ENCODE measurements around the gene RGPD4. TPM values are rescaled to one million over a fixed set of nuclear protein-coding genes. Genes with fewer than 3 reads are reported as not detected.
A peak's percentile ranks its signal among the peaks of the same experiment; 100 is the strongest.
"Not testable (repeated sequence)": the region's sequence is repeated elsewhere in the genome, so short reads cannot be mapped to it uniquely, and the experiment has no call there.

Gene RGPD4
- total RNA-seq (2014; rRNA removed; shearing (Covaris generic)) = not detected in 2 replicates

GRCh38 chr2:107826749-107827148, at the start of gene RGPD4:
Gene RGPD4, plus strand, starts transcription at chr2:107826892. Its CDS starts 122 bp downstream, at chr2:107827014.
- DNase-seq (ENCODE audit: low spot score) = not testable (repeated sequence)

GRCh38 chr2:107777974-107778373, 48.7 kb upstream of the RGPD4 start:
- DNase-seq (ENCODE audit: low spot score) = no peak

GRCh38 chr2:107785756-107786155, 40.9 kb upstream of the RGPD4 start:
- no peak for DNase-seq (ENCODE audit: low spot score)

- no peak for DNase-seq (ENCODE audit: low spot score)
Observed at GRCh38 chr2:107790837-107791236, 35.9 kb upstream of the RGPD4 start.

- DNase-seq (ENCODE audit: low spot score) = no peak
Observed at GRCh38 chr2:107801498-107801897, 25.2 kb upstream of the RGPD4 start.

- no peak for DNase-seq (ENCODE audit: low spot score)
Observed at GRCh38 chr2:107804608-107805498, 21.8 kb upstream of the RGPD4 start.

- DNase-seq (ENCODE audit: low spot score) = no peak
Observed at GRCh38 chr2:107806901-107807300, 19.8 kb upstream of the RGPD4 start.

GRCh38 chr2:107807988-107808387, 18.7 kb upstream of the RGPD4 start:
- no peak for DNase-seq (ENCODE audit: low spot score)

GRCh38 chr2:107808959-107809358, 17.7 kb upstream of the RGPD4 start:
- peak; percentile 9 for DNase-seq (ENCODE audit: low spot score)

GRCh38 chr2:107809835-107810234, 16.9 kb upstream of the RGPD4 start:
- DNase-seq (ENCODE audit: low spot score) = no peak

GRCh38 chr2:107810734-107811133, 16.0 kb upstream of the RGPD4 start:
- DNase-seq (ENCODE audit: low spot score) = no peak

GRCh38 chr2:107811411-107811810, 15.3 kb upstream of the RGPD4 start:
- DNase-seq (ENCODE audit: low spot score) = no peak

GRCh38 chr2:107812006-107812405, 14.7 kb upstream of the RGPD4 start:
- no peak for DNase-seq (ENCODE audit: low spot score)

GRCh38 chr2:107817378-107817777, 9.3 kb upstream of the RGPD4 start:
- no peak for DNase-seq (ENCODE audit: low spot score)

- DNase-seq (ENCODE audit: low spot score) = no peak
Observed at GRCh38 chr2:107822302-107822701, 4.4 kb upstream of the RGPD4 start.

GRCh38 chr2:107824451-107825205, 2.1 kb upstream of the RGPD4 start:
- no peak for DNase-seq (ENCODE audit: low spot score)

- DNase-seq (ENCODE audit: low spot score) = no peak
Observed at GRCh38 chr2:107825206-107825563, 1.5 kb upstream of the RGPD4 start.

GRCh38 chr2:107829514-107829913, 2.8 kb downstream of the RGPD4 start:
- DNase-seq (ENCODE audit: low spot score) = not testable (repeated sequence)

- not testable (repeated sequence) for DNase-seq (ENCODE audit: low spot score)
Observed at GRCh38 chr2:107833152-107833551, 6.5 kb downstream of the RGPD4 start.

GRCh38 chr2:107833618-107834017, 6.9 kb downstream of the RGPD4 start:
- not testable (repeated sequence) for DNase-seq (ENCODE audit: low spot score)

GRCh38 chr2:107916121-107916520, 89.4 kb downstream of the RGPD4 start:
- DNase-seq (ENCODE audit: low spot score) = not testable (repeated sequence)

- not testable (repeated sequence) for DNase-seq (ENCODE audit: low spot score)
Observed at GRCh38 chr2:107916696-107917370, 90.1 kb downstream of the RGPD4 start.

Measured in HT-29 (cell line).